Rectal smooth muscle tissue (tissue), 1 donor: ENCODE data around the gene ELMO3.

Source experiments
- H3K27ac ChIP-seq: one replicate; pipeline ENCODE4 v1.7.0; 2013; ENCODE audit warnings: low read depth, low read length, inconsistent platforms
- H3K27me3 ChIP-seq: one replicate; pipeline ENCODE4 v1.7.0; 2013; ENCODE audit warnings: low read length; ENCODE audit not compliant: control insufficient read depth, insufficient read depth
- H3K36me3 ChIP-seq: one replicate; pipeline ENCODE4 v1.7.0; 2013; ENCODE audit warnings: low read length; ENCODE audit not compliant: control insufficient read depth, insufficient read depth
- H3K4me1 ChIP-seq: one replicate; pipeline ENCODE4 v1.7.0; 2013; ENCODE audit warnings: low read length; ENCODE audit not compliant: control insufficient read depth, insufficient read depth
- H3K4me3 ChIP-seq: one replicate; pipeline ENCODE4 v1.7.0; 2013; ENCODE audit warnings: low read length
- H3K9ac ChIP-seq: one replicate; pipeline ENCODE4 v1.7.0; 2013; ENCODE audit warnings: low read length

The ELMO3 gene

GRCh38 chr16:67188323-67188722 is 10.6 kb upstream of the ELMO3 start:
- H3K27ac ChIP-seq: no peak overlapping the region
- no peaks in the 10 kb centered on the region for H3K36me3 ChIP-seq
- H3K9ac ChIP-seq: no peak overlapping the region
- H3K4me3 ChIP-seq: no peak overlapping the region
- no peaks in the 10 kb centered on the region for H3K27me3 ChIP-seq
- peaks cover 10% of the 10 kb centered on the region for H3K4me1 ChIP-seq

- Histone ChIP-seq H3K4me3 (no peak overlapping the region), H3K36me3 (no peaks in the 10 kb centered on the region), H3K4me1 (peaks cover 12% of the 10 kb centered on the region), H3K27me3 (no peaks in the 10 kb centered on the region), H3K27ac (no peak overlapping the region), H3K9ac (no peak overlapping the region)
Observed at GRCh38 chr16:67188798-67189197, 10.1 kb upstream of the ELMO3 start.

- Histone ChIP-seq H3K27ac (no peak within 1 kb of the TSS), H3K4me1 (peaks cover 12% of the 10 kb centered on the region), H3K9ac (no peak within 1 kb of the TSS), H3K36me3 (peaks cover 6% of the 10 kb centered on the region), H3K4me3 (no peak within 1 kb of the TSS), H3K27me3 (no peaks in the 10 kb centered on the region)
Observed at GRCh38 chr16:67190041-67190440, 8.9 kb upstream of the ELMO3 start, which contains the start of gene EXOC3L1. Gene EXOC3L1, minus strand, starts transcription at chr16:67190136. Its CDS starts 460 bp downstream, at chr16:67189676.

GRCh38 chr16:67190448-67191399 is 8.2 kb upstream of the ELMO3 start:
- H3K4me1 ChIP-seq: peaks cover 12% of the 10 kb centered on the region
- no peak overlapping the region for H3K9ac ChIP-seq
- H3K36me3 ChIP-seq: peaks cover 11% of the 10 kb centered on the region
- H3K27me3 ChIP-seq: no peaks in the 10 kb centered on the region
- H3K27ac ChIP-seq: no peak overlapping the region
- H3K4me3 ChIP-seq: no peak overlapping the region

- Histone ChIP-seq H3K9ac (no peak overlapping the region), H3K27ac (no peak overlapping the region)
Observed at GRCh38 chr16:67191411-67191994, 7.4 kb upstream of the ELMO3 start.

GRCh38 chr16:67191995-67192681 is 6.8 kb upstream of the ELMO3 start, which contains the start of gene E2F4:
Gene E2F4, plus strand, starts transcription at chr16:67192155. Its CDS starts 73 bp downstream, at chr16:67192228.
- Histone ChIP-seq H3K4me3 (peak within 1 kb of the TSS; percentile 97), H3K36me3 (peaks cover 23% of the 10 kb centered on the region), H3K27me3 (no peaks in the 10 kb centered on the region), H3K27ac (peak within 1 kb of the TSS; percentile 40), H3K4me1 (peaks cover 12% of the 10 kb centered on the region), H3K9ac (peak within 1 kb of the TSS; percentile 95)

More at GRCh38 chr16:67191411-67191994, 7.4 kb upstream of the ELMO3 start:
- Histone ChIP-seq H3K4me1 (peaks cover 12% of the 10 kb centered on the region), H3K4me3 (peak overlapping the region; percentile 40), H3K27me3 (no peaks in the 10 kb centered on the region), H3K36me3 (peaks cover 17% of the 10 kb centered on the region)

GRCh38 chr16:67192781-67193361 is 6.1 kb upstream of the ELMO3 start:
- no peak overlapping the region for H3K27ac ChIP-seq
- H3K4me1 ChIP-seq: peaks cover 12% of the 10 kb centered on the region
- peak overlapping the region; percentile 97 for H3K4me3 ChIP-seq
- H3K9ac ChIP-seq: peak overlapping the region; percentile 95
- H3K27me3 ChIP-seq: no peaks in the 10 kb centered on the region
- peaks cover 30% of the 10 kb centered on the region for H3K36me3 ChIP-seq

- Histone ChIP-seq H3K9ac (peak overlapping the region; percentile 95), H3K4me1 (peaks cover 12% of the 10 kb centered on the region), H3K4me3 (peak overlapping the region; percentile 97), H3K27ac (no peak overlapping the region), H3K36me3 (peaks cover 34% of the 10 kb centered on the region), H3K27me3 (no peaks in the 10 kb centered on the region)
Observed at GRCh38 chr16:67193536-67193935, 5.4 kb upstream of the ELMO3 start.

GRCh38 chr16:67194260-67194659 is 4.7 kb upstream of the ELMO3 start:
- H3K27ac ChIP-seq: no peak overlapping the region
- H3K4me1 ChIP-seq: peaks cover 12% of the 10 kb centered on the region
- peaks cover 34% of the 10 kb centered on the region for H3K36me3 ChIP-seq
- H3K4me3 ChIP-seq: no peak overlapping the region
- H3K9ac ChIP-seq: no peak overlapping the region
- H3K27me3 ChIP-seq: no peaks in the 10 kb centered on the region

GRCh38 chr16:67195676-67196075 is 3.3 kb upstream of the ELMO3 start:
- peaks cover 34% of the 10 kb centered on the region for H3K36me3 ChIP-seq
- H3K4me1 ChIP-seq: peaks cover 12% of the 10 kb centered on the region
- H3K27ac ChIP-seq: no peak overlapping the region
- H3K9ac ChIP-seq: no peak overlapping the region
- H3K4me3 ChIP-seq: no peak overlapping the region
- no peaks in the 10 kb centered on the region for H3K27me3 ChIP-seq

- Histone ChIP-seq H3K36me3 (peaks cover 36% of the 10 kb centered on the region), H3K4me3 (no peak overlapping the region), H3K4me1 (peaks cover 12% of the 10 kb centered on the region), H3K27ac (no peak overlapping the region), H3K9ac (no peak overlapping the region), H3K27me3 (no peaks in the 10 kb centered on the region)
Observed at GRCh38 chr16:67196881-67197280, 2.0 kb upstream of the ELMO3 start.

GRCh38 chr16:67197704-67198103 is 1.2 kb upstream of the ELMO3 start:
- H3K4me1 ChIP-seq: peaks cover 9% of the 10 kb centered on the region
- H3K4me3 ChIP-seq: no peak overlapping the region
- no peak overlapping the region for H3K27ac ChIP-seq
- no peak overlapping the region for H3K9ac ChIP-seq
- H3K36me3 ChIP-seq: peaks cover 42% of the 10 kb centered on the region
- no peaks in the 10 kb centered on the region for H3K27me3 ChIP-seq
